HepG2 (cell line): ENCODE data around the gene ETV2. TPM values are rescaled to one million over a fixed set of nuclear protein-coding genes. Genes with fewer than 3 reads are reported as not detected.

Experiments
- CHD4 ChIP-seq: fragments of 200-600 bp; sonication (generic); IDR thresholded peaks from 2 replicates; pipeline ENCODE4 v1.7.0; 2017; ENCODE audit warnings: mild to moderate bottlenecking, low read length, borderline replicate concordance
- FOSL2 ChIP-seq: sonication (generic); formaldehyde crosslinking; IDR thresholded peaks from 2 replicates; pipeline ENCODE4 v1.4.0; 2020; ENCODE audit warnings: missing genetic modification reagents
- FOXA1 ChIP-seq, 2 experiments: fragments of 450-650 bp in 1 of 2; sonication (generic) in 1 of 2; formaldehyde crosslinking in 1 of 2; IDR thresholded peaks; 2 replicates each; pipeline versions ENCODE4 v1.4.0 to v1.6.1; 2016 to 2020; ENCODE audit warnings: missing genetic modification reagents in 1 of 2
- MYC ChIP-seq: sonication (generic); formaldehyde crosslinking; IDR thresholded peaks from 2 replicates; pipeline ENCODE4 v1.9.0; 2021; ENCODE audit warnings: missing genetic modification reagents, borderline replicate concordance
- NCOR1 ChIP-seq: fragments of 200-600 bp; sonication (generic); IDR thresholded peaks from 2 replicates; pipeline ENCODE4 v1.7.0; 2017; ENCODE audit warnings: antibody characterized with exemption, low read length, borderline replicate concordance
- SP1 ChIP-seq, 2 experiments: fragments of 450-650 bp in 1 of 2; sonication (generic) in 1 of 2; formaldehyde crosslinking in 1 of 2; IDR thresholded peaks; 2 replicates each; pipeline versions ENCODE4 v1.4.0 to v1.6.1; 2016 to 2020; ENCODE audit warnings: missing genetic modification reagents in 1 of 2
- TSC22D2 ChIP-seq: sonication (generic); formaldehyde crosslinking; IDR thresholded peaks from 2 replicates; pipeline ENCODE4 v1.5.1; 2020; ENCODE audit warnings: missing genetic modification reagents, mild to moderate bottlenecking, borderline replicate concordance
- ZNF263 ChIP-seq: sonication (generic); formaldehyde crosslinking; IDR thresholded peaks from 2 replicates; pipeline ENCODE4 v1.4.0; 2020; ENCODE audit warnings: missing genetic modification reagents
- ZNF430 ChIP-seq: sonication (generic); formaldehyde crosslinking; IDR thresholded peaks from 2 replicates; pipeline ENCODE4 v1.9.0; 2021; ENCODE audit warnings: mild to moderate bottlenecking, missing genetic modification reagents
- ZNF460 ChIP-seq: sonication (generic); formaldehyde crosslinking; IDR thresholded peaks from 2 replicates; pipeline ENCODE4 v1.5.1; 2020; ENCODE audit warnings: missing genetic modification reagents, mild to moderate bottlenecking, borderline replicate concordance
- polyA plus RNA-seq, 8 experiments: library from polyadenylated mRNA; depleted of rRNA in 3 of 8; stranded (reverse) in 7 of 8; unstranded in 1 of 8; fragments of >200 nt; fragmentation: Illumina TruSeq in 4 of 8; extraction: Trizol in 4 of 8; gene quantifications; 2 replicates each; pipeline versions ENCODE4 v1.2.1 to v1.2.3, GENCODE V29; 2011 to 2016; ENCODE audit warnings: low read depth in 4 of 8, missing spikeins in 1 of 8, mixed read lengths in 1 of 8; ENCODE audit not compliant: insufficient read depth in 1 of 8
- total RNA-seq, 5 experiments: library from RNA; depleted of rRNA; stranded (reverse); fragments of >200 nt; fragmentation: Illumina TruSeq; extraction: Trizol; gene quantifications; 2 replicates each; pipeline ENCODE4 v1.2.3, GENCODE V29; 2016; ENCODE audit warnings: low read depth in 1 of 5
- TF ChIP-seq, protein P1 (sequence below): sonication (generic); formaldehyde crosslinking; IDR thresholded peaks from 2 replicates; pipeline ENCODE4 v1.4.0; 2020; ENCODE audit warnings: missing genetic modification reagents
- TF ChIP-seq, protein P2 (sequence below): sonication (generic); formaldehyde crosslinking; IDR thresholded peaks from 2 replicates; pipeline ENCODE4 v1.4.0; 2020; ENCODE audit warnings: missing genetic modification reagents
- TF ChIP-seq, protein P3 (sequence below): IDR thresholded peaks from 2 replicates; pipeline ENCODE4 v1.6.1; 2016; ENCODE audit warnings: mild to moderate bottlenecking, missing biosample characterization, missing genetic modification reagents
- TF ChIP-seq, protein P4 (sequence below): sonication (generic); formaldehyde crosslinking; conservative IDR thresholded peaks from 2 replicates; pipeline ENCODE4 v1.8.0; 2022; ENCODE audit warnings: mild to moderate bottlenecking, moderate library complexity, missing genetic modification reagents
- TF ChIP-seq, protein P5 (sequence below): fragments of 450-650 bp; IDR thresholded peaks from 2 replicates; pipeline ENCODE4 v1.6.1; 2017
- TF ChIP-seq, protein P6 (sequence below): sonication (generic); formaldehyde crosslinking; IDR thresholded peaks from 2 replicates; pipeline ENCODE4 v1.5.0; 2020; ENCODE audit warnings: missing genetic modification reagents

ETV2 gene
- total and polyA plus RNA-seq, 2 of the 13 experiments (the other 11 are each of a cell fraction or from before 2014, with no cell fraction given), result 0.07 to 0.20 TPM

DNA sequence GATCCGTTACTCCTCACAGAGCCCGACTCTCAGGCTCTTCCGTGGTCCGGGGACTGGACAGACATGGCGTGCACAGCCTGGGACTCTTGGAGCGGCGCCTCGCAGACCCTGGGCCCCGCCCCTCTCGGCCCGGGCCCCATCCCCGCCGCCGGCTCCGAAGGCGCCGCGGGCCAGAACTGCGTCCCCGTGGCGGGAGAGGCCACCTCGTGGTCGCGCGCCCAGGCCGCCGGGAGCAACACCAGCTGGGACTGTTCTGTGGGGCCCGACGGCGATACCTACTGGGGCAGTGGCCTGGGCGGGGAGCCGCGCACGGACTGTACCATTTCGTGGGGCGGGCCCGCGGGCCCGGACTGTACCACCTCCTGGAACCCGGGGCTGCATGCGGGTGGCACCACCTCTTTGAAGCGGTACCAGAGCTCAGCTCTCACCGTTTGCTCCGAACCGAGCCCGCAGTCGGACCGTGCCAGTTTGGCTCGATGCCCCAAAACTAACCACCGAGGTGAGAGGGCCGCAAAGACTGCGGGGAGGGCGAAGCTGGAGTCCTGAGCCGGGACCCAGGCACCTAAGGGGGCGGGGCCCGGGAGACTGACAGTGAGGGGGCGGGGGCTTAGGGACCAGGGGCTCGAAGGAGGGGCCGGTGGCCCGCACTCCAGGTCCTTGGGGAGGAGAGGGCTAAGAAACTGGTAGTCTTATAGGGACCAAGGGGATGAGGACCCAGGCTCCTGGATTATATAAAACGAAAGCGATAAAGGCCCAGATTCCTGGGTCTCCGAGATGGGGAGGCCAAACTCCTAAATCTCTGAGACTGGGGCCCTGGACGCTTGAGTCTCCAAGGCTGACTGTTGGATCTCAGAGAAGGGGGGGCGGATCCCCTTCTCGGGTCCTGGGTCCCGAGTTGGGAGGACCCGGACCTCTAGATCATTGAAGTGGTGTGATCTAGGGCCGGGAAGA lies 2.0 kb downstream of the ETV2 start (continued):
- TF ChIP-seq NCOR1 (no peak), ZNF460 (CRISPR knock-in tag) (no peak), SP1 (IDR thresholded peaks at IDR 0.05) (no peak), SP1 (CRISPR knock-in tag; IDR thresholded peaks at IDR 0.05) (peak; percentile 49; the same call in 1 of the 2 replicates), FOXA1 (IDR thresholded peaks at IDR 0.05) (no peak), FOXA1 (CRISPR knock-in tag; IDR thresholded peaks at IDR 0.05) (0 out of 2 replicates have a peak, but pooled peaks have one; percentile 5), TSC22D2 (CRISPR knock-in tag) (peak; percentile 90), ZNF263 (CRISPR knock-in tag) (0 out of 2 replicates have a peak, but pooled peaks have one; percentile 58), CHD4 (0 out of 2 replicates have a peak, but pooled peaks have one; percentile 51), ZNF430 (CRISPR knock-in tag) (peak; percentile 75; the same call in 1 of the 2 replicates), MYC (CRISPR knock-in tag) (peak; percentile 90), FOSL2 (CRISPR knock-in tag) (no peak; the same call in 1 of the 2 replicates)
- TF ChIP-seq, protein P1, sequence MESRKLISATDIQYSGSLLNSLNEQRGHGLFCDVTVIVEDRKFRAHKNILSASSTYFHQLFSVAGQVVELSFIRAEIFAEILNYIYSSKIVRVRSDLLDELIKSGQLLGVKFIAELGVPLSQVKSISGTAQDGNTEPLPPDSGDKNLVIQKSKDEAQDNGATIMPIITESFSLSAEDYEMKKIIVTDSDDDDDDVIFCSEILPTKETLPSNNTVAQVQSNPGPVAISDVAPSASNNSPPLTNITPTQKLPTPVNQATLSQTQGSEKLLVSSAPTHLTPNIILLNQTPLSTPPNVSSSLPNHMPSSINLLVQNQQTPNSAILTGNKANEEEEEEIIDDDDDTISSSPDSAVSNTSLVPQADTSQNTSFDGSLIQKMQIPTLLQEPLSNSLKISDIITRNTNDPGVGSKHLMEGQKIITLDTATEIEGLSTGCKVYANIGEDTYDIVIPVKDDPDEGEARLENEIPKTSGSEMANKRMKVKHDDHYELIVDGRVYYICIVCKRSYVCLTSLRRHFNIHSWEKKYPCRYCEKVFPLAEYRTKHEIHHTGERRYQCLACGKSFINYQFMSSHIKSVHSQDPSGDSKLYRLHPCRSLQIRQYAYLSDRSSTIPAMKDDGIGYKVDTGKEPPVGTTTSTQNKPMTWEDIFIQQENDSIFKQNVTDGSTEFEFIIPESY (CRISPR knock-in tag), result no peak
- TF ChIP-seq, protein P2, sequence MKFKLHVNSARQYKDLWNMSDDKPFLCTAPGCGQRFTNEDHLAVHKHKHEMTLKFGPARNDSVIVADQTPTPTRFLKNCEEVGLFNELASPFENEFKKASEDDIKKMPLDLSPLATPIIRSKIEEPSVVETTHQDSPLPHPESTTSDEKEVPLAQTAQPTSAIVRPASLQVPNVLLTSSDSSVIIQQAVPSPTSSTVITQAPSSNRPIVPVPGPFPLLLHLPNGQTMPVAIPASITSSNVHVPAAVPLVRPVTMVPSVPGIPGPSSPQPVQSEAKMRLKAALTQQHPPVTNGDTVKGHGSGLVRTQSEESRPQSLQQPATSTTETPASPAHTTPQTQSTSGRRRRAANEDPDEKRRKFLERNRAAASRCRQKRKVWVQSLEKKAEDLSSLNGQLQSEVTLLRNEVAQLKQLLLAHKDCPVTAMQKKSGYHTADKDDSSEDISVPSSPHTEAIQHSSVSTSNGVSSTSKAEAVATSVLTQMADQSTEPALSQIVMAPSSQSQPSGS (CRISPR knock-in tag), result no peak; the same call in 1 of the 2 replicates
- TF ChIP-seq, protein P3, sequence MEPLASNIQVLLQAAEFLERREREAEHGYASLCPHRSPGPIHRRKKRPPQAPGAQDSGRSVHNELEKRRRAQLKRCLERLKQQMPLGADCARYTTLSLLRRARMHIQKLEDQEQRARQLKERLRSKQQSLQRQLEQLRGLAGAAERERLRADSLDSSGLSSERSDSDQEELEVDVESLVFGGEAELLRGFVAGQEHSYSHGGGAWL (CRISPR knock-in tag), result peak; percentile 58
- TF ChIP-seq, protein P4, sequence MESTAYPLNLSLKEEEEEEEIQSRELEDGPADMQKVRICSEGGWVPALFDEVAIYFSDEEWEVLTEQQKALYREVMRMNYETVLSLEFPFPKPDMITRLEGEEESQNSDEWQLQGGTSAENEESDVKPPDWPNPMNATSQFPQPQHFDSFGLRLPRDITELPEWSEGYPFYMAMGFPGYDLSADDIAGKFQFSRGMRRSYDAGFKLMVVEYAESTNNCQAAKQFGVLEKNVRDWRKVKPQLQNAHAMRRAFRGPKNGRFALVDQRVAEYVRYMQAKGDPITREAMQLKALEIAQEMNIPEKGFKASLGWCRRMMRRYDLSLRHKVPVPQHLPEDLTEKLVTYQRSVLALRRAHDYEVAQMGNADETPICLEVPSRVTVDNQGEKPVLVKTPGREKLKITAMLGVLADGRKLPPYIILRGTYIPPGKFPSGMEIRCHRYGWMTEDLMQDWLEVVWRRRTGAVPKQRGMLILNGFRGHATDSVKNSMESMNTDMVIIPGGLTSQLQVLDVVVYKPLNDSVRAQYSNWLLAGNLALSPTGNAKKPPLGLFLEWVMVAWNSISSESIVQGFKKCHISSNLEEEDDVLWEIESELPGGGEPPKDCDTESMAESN (CRISPR knock-in tag), result peak; percentile 92
- TF ChIP-seq, protein P5, sequence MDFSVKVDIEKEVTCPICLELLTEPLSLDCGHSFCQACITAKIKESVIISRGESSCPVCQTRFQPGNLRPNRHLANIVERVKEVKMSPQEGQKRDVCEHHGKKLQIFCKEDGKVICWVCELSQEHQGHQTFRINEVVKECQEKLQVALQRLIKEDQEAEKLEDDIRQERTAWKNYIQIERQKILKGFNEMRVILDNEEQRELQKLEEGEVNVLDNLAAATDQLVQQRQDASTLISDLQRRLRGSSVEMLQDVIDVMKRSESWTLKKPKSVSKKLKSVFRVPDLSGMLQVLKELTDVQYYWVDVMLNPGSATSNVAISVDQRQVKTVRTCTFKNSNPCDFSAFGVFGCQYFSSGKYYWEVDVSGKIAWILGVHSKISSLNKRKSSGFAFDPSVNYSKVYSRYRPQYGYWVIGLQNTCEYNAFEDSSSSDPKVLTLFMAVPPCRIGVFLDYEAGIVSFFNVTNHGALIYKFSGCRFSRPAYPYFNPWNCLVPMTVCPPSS, result no peak
- TF ChIP-seq, protein P6, sequence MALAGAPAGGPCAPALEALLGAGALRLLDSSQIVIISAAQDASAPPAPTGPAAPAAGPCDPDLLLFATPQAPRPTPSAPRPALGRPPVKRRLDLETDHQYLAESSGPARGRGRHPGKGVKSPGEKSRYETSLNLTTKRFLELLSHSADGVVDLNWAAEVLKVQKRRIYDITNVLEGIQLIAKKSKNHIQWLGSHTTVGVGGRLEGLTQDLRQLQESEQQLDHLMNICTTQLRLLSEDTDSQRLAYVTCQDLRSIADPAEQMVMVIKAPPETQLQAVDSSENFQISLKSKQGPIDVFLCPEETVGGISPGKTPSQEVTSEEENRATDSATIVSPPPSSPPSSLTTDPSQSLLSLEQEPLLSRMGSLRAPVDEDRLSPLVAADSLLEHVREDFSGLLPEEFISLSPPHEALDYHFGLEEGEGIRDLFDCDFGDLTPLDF, result peak; percentile 76; the same call in 1 of the 2 replicates
